BE2C (cell line): ENCODE results near the gene RSRC2.
A peak's percentile ranks its signal among the peaks of the same experiment; 100 is the strongest.
"Not testable (repeated sequence)": the region's sequence is repeated elsewhere in the genome, so short reads cannot be mapped to it uniquely, and the experiment has no call there.

ENCODE experiments used
- DNase-seq: peaks from one replicate; pipeline ENCODE4 v3.0.0-alpha.2; 2020
- H3K27me3 ChIP-seq: fragments of 250-450 bp; sonication (Bioruptor Pico); 2 replicates; pipeline ENCODE4 v1.5.1; 2020; ENCODE audit warnings: mild to moderate bottlenecking
- H3K36me3 ChIP-seq: fragments of 250-450 bp; sonication (Bioruptor Pico); 2 replicates; pipeline ENCODE4 v1.5.1; 2020; ENCODE audit warnings: mild to moderate bottlenecking
- H3K4me1 ChIP-seq: fragments of 250-450 bp; sonication (Bioruptor Pico); 2 replicates; pipeline ENCODE4 v1.5.1; 2020
- H3K4me3 ChIP-seq: 2 replicates; pipeline ENCODE4 v1.5.1; 2011; ENCODE audit warnings: low read depth, low read length
- H3K9me3 ChIP-seq: fragments of 250-450 bp; sonication (Bioruptor Pico); 2 replicates; pipeline ENCODE4 v1.5.1; 2020
- CTCF ChIP-seq: IDR thresholded peaks from 2 replicates; pipeline ENCODE4 v1.5.1; 2012; ENCODE audit warnings: mild to moderate bottlenecking, low read depth, low read length

RSRC2 gene

GRCh38 chr12:122503147-122503751, 23.5 kb downstream of the RSRC2 start:
- no peak for TF ChIP-seq CTCF
- Histone ChIP-seq H3K36me3 (peaks cover 53% of the 10 kb centered on the region), H3K4me3 (no peak overlapping the region), H3K27me3 (no peaks in the 10 kb centered on the region), H3K4me1 (no peaks in the 10 kb centered on the region), H3K9me3 (no peaks in the 10 kb centered on the region)
- no peak for DNase-seq

- peak overlapping the region; percentile 77 for H3K4me3 ChIP-seq
- TF ChIP-seq CTCF: no peak
Measured at GRCh38 chr12:122501489-122501989, 25.2 kb downstream of the RSRC2 start.

GRCh38 chr12:122500685-122501488, 25.8 kb downstream of the RSRC2 start, which contains the start of gene ZCCHC8:
Gene ZCCHC8 (minus strand): TSS chr12:122500932. CDS start chr12:122500840, 92 bp downstream.
- TF ChIP-seq CTCF: peak; percentile 19; the same call in 1 of the 2 replicates

More at GRCh38 chr12:122501489-122501989, 25.2 kb downstream of the RSRC2 start:
- H3K36me3 ChIP-seq: peaks cover 39% of the 10 kb centered on the region
- no peak for DNase-seq
- no peaks in the 10 kb centered on the region for H3K4me1 ChIP-seq
- no peaks in the 10 kb centered on the region for H3K27me3 ChIP-seq
- no peaks in the 10 kb centered on the region for H3K9me3 ChIP-seq

GRCh38 chr12:122499991-122500684, 26.6 kb downstream of the RSRC2 start:
- Histone ChIP-seq H3K36me3 (peaks cover 28% of the 10 kb centered on the region), H3K27me3 (no peaks in the 10 kb centered on the region), H3K4me1 (no peaks in the 10 kb centered on the region), H3K4me3 (peak overlapping the region; percentile 77), H3K9me3 (no peaks in the 10 kb centered on the region)
- peak; percentile 50 for DNase-seq
- no peak for TF ChIP-seq CTCF

More at GRCh38 chr12:122500685-122501488, 25.8 kb downstream of the RSRC2 start, which contains the start of gene ZCCHC8:
- peak within 1 kb of the TSS; percentile 77 for H3K4me3 ChIP-seq
- H3K27me3 ChIP-seq: no peaks in the 10 kb centered on the region
- no peaks in the 10 kb centered on the region for H3K4me1 ChIP-seq
- H3K9me3 ChIP-seq: no peaks in the 10 kb centered on the region
- H3K36me3 ChIP-seq: peaks cover 32% of the 10 kb centered on the region
- DNase-seq: peak; percentile 98

GRCh38 chr12:122495258-122495657, 31.5 kb downstream of the RSRC2 start:
- TF ChIP-seq CTCF: no peak
- H3K27me3 ChIP-seq: no peaks in the 10 kb centered on the region

GRCh38 chr12:122493222-122493621, 33.5 kb downstream of the RSRC2 start:
- H3K36me3 ChIP-seq: peaks cover 58% of the 10 kb centered on the region
- not testable (repeated sequence) for H3K9me3 ChIP-seq

More at GRCh38 chr12:122495258-122495657, 31.5 kb downstream of the RSRC2 start:
- no peaks in the 10 kb centered on the region for H3K4me1 ChIP-seq
- no peak overlapping the region for H3K4me3 ChIP-seq
- no peaks in the 10 kb centered on the region for H3K9me3 ChIP-seq
- peaks cover 37% of the 10 kb centered on the region for H3K36me3 ChIP-seq
- no peak for DNase-seq

More at GRCh38 chr12:122493222-122493621, 33.5 kb downstream of the RSRC2 start:
- DNase-seq, H3K4me3 ChIP-seq, H3K27me3 ChIP-seq, H3K4me1 ChIP-seq: not testable (repeated sequence)
